H9 (cell line): ENCODE results near the gene ACBD6. TPM values are rescaled to one million over a fixed set of nuclear protein-coding genes. Genes with fewer than 3 reads are reported as not detected.

Source experiments
- DNase-seq: peaks from one replicate; pipeline ENCODE4 v3.0.0-alpha.2; 2017
- H2AFZ ChIP-seq: one replicate; pipeline ENCODE4 v1.6.1; 2013; ENCODE audit warnings: mild to moderate bottlenecking, low read length, control low read depth, moderate library complexity
- H2AK5ac ChIP-seq: 2 replicates; pipeline ENCODE4 v1.6.1; 2013; ENCODE audit warnings: low read length, control low read depth, mixed read lengths; ENCODE audit not compliant: insufficient read length
- H2BK120ac ChIP-seq: one replicate; pipeline ENCODE4 v1.6.1; 2013; ENCODE audit warnings: low read depth, mild to moderate bottlenecking, low read length, control low read depth, inconsistent platforms; ENCODE audit not compliant: poor library complexity, severe bottlenecking
- H2BK12ac ChIP-seq: 2 replicates; pipeline ENCODE4 v1.6.1; 2013; ENCODE audit warnings: low read length, control low read depth, mixed read lengths, low read depth; ENCODE audit not compliant: insufficient read length
- H2BK15ac ChIP-seq: 2 replicates; pipeline ENCODE4 v1.6.1; 2013; ENCODE audit warnings: low read depth, low read length, control low read depth
- H2BK20ac ChIP-seq: one replicate; pipeline ENCODE4 v1.6.1; 2013; ENCODE audit warnings: low read depth, mild to moderate bottlenecking, low read length, control low read depth, inconsistent platforms; ENCODE audit not compliant: poor library complexity, severe bottlenecking
- H2BK5ac ChIP-seq: 2 replicates; pipeline ENCODE4 v1.6.1; 2013; ENCODE audit warnings: low read length, control low read depth, mixed read lengths; ENCODE audit not compliant: insufficient read length
- H3K14ac ChIP-seq: 2 replicates; pipeline ENCODE4 v1.6.1; 2013; ENCODE audit warnings: low read length, control low read depth; ENCODE audit not compliant: insufficient read depth
- H3K18ac ChIP-seq: 2 replicates; pipeline ENCODE4 v1.6.1; 2013; ENCODE audit warnings: low read depth, mild to moderate bottlenecking, mixed read lengths, low read length, control low read depth; ENCODE audit not compliant: insufficient read length
- H3K23ac ChIP-seq: 2 replicates; pipeline ENCODE4 v1.6.1; 2013; ENCODE audit warnings: low read length, control low read depth, mixed read lengths, low read depth; ENCODE audit not compliant: insufficient read length
- H3K23me2 ChIP-seq: 2 replicates; pipeline ENCODE4 v1.6.1; 2013; ENCODE audit warnings: low read depth, mild to moderate bottlenecking, mixed read lengths, low read length, control low read depth; ENCODE audit not compliant: insufficient read length, poor library complexity, severe bottlenecking
- H3K27ac ChIP-seq: 2 replicates; pipeline ENCODE4 v1.5.1; 2013; ENCODE audit warnings: low read length, control low read depth, mixed read lengths, low read depth; ENCODE audit not compliant: insufficient read length
- H3K27me3 ChIP-seq: 2 replicates; pipeline ENCODE4 v1.6.1; 2013; ENCODE audit warnings: low read length, control low read depth, inconsistent platforms; ENCODE audit not compliant: insufficient read depth
- H3K4ac ChIP-seq: 2 replicates; pipeline ENCODE4 v1.6.1; 2013; ENCODE audit warnings: low read depth, mild to moderate bottlenecking, control low read depth, inconsistent platforms, low read length, moderate library complexity
- H3K4me1 ChIP-seq: 2 replicates; pipeline ENCODE4 v1.6.1; 2013; ENCODE audit warnings: low read length, control low read depth, inconsistent platforms; ENCODE audit not compliant: insufficient read depth
- H3K4me2 ChIP-seq: 2 replicates; pipeline ENCODE4 v1.6.1; 2013; ENCODE audit warnings: low read length, control low read depth, mixed read lengths; ENCODE audit not compliant: insufficient read length, insufficient read depth
- H3K56ac ChIP-seq: 2 replicates; pipeline ENCODE4 v1.6.1; 2013; ENCODE audit warnings: low read depth, mild to moderate bottlenecking, mixed read lengths, low read length, control low read depth; ENCODE audit not compliant: insufficient read length
- H3K79me1 ChIP-seq: 2 replicates; pipeline ENCODE4 v1.6.1; 2013; ENCODE audit warnings: low read depth, mild to moderate bottlenecking, moderate library complexity, low read length, control low read depth, inconsistent platforms; ENCODE audit not compliant: insufficient read depth, poor library complexity, severe bottlenecking
- H3K79me2 ChIP-seq: 2 replicates; pipeline ENCODE4 v1.6.1; 2013; ENCODE audit warnings: low read length, control low read depth, inconsistent platforms; ENCODE audit not compliant: insufficient read depth
- H3K9ac ChIP-seq: 2 replicates; pipeline ENCODE4 v1.6.1; 2013; ENCODE audit warnings: low read length, control low read depth, mixed read lengths; ENCODE audit not compliant: insufficient read length; ENCODE audit errors: extremely low read depth
- H3K9me3 ChIP-seq: one replicate; pipeline ENCODE4 v1.6.1; 2013; ENCODE audit warnings: low read depth, low read length, inconsistent platforms; ENCODE audit not compliant: control insufficient read depth
- H3T11ph ChIP-seq: one replicate; pipeline ENCODE4 v1.6.1; 2013; ENCODE audit warnings: mild to moderate bottlenecking, low read length, control low read depth, inconsistent platforms
- H4K20me1 ChIP-seq: one replicate; pipeline ENCODE4 v1.6.1; 2013; ENCODE audit not compliant: control insufficient read depth, insufficient read length, insufficient read depth
- H4K5ac ChIP-seq: 2 replicates; pipeline ENCODE4 v1.6.1; 2013; ENCODE audit warnings: low read depth, mild to moderate bottlenecking, mixed read lengths, low read length, control low read depth; ENCODE audit not compliant: insufficient read length
- H4K8ac ChIP-seq: replicated peaks from 2 replicates; pipeline ENCODE4 v1.6.1; 2013; ENCODE audit warnings: low read length, control low read depth, mixed read lengths, low read depth; ENCODE audit not compliant: insufficient read length
- H4K91ac ChIP-seq: 2 replicates; pipeline ENCODE4 v1.6.1; 2013; ENCODE audit warnings: low read depth, mild to moderate bottlenecking, moderate library complexity, mixed read lengths, low read length, control low read depth; ENCODE audit not compliant: insufficient read length
- H3K27ac Mint-ChIP-seq, 3 experiments: 2 replicates in 2 of 3; 3 replicates in 1 of 3; pipeline ENCODE4 v1.8.0; 2020 to 2021; ENCODE audit warnings: mixed read lengths in 3 of 3, mild to moderate bottlenecking in 1 of 3, moderate library complexity in 1 of 3
- H3K27me3 Mint-ChIP-seq: 2 replicates; pipeline ENCODE4 v1.8.0; 2021; ENCODE audit warnings: low read depth, mild to moderate bottlenecking, moderate library complexity, mixed read lengths
- H3K36me3 Mint-ChIP-seq, 3 experiments: 2 replicates in 2 of 3; 3 replicates in 1 of 3; pipeline ENCODE4 v1.8.0; 2020 to 2021; ENCODE audit warnings: low read depth in 3 of 3, mixed read lengths in 3 of 3; ENCODE audit not compliant: insufficient read depth in 1 of 3
- H3K4me1 Mint-ChIP-seq, 2 experiments: 2 replicates each; pipeline ENCODE4 v1.8.0; 2020; ENCODE audit warnings: mixed read lengths in 2 of 2
- H3K4me3 Mint-ChIP-seq, 2 experiments: 2 replicates in 1 of 2; 3 replicates in 1 of 2; pipeline ENCODE4 v1.8.0; 2020 to 2021; ENCODE audit warnings: mild to moderate bottlenecking in 2 of 2, mixed read lengths in 2 of 2, moderate library complexity in 1 of 2
- H3K9me3 Mint-ChIP-seq, 2 experiments: 2 replicates in 1 of 2; 3 replicates in 1 of 2; pipeline ENCODE4 v1.8.0; 2020; ENCODE audit warnings: mild to moderate bottlenecking in 2 of 2, mixed read lengths in 2 of 2, moderate library complexity in 1 of 2
- CTCF ChIP-seq: fragments of 200-600 bp; sonication (generic); conservative IDR thresholded peaks from 3 replicates; pipeline ENCODE4 v1.8.0; 2021; ENCODE audit warnings: antibody characterized with exemption, mild to moderate bottlenecking
- WGBS: extraction: QIAGEN DNeasy Blood & Tissue Kit; methylation state at CpG from one replicate; pipeline ENCODE4 v1.1.7; 2013; ENCODE audit warnings: missing lambda C conversion rate, low lambda C conversion rate, mixed read lengths; ENCODE audit not compliant: insufficient read length; ENCODE audit errors: extremely low coverage; 5-methylcytosine and 5-hydroxymethylcytosine counted together
- total RNA-seq: library from RNA; stranded (reverse); gene quantifications from 2 replicates; pipeline ENCODE4 v1.2.1, GENCODE V29; 2021

The ACBD6 gene
- total RNA-seq, 1 experiment from 2014 or later: 51.4 TPM

- H3K27me3 Mint-ChIP-seq: no peaks in the 10 kb centered on the region
Observed at GRCh38 chr1:180283098-180283497, 219.3 kb downstream of the ACBD6 start.

More at GRCh38 chr1:180283098-180283497, 219.3 kb downstream of the ACBD6 start:
- H2BK20ac ChIP-seq: no peak overlapping the region
- WGBS: no CpG with 5 or more reads among the region's 4 CpGs
- H2BK120ac ChIP-seq: no peak overlapping the region
- H4K20me1 ChIP-seq: no peaks in the 10 kb centered on the region
- 0 out of 7 replicates have a peak overlapping the region, but pooled peaks of 1 of the 3 experiments have one; percentile 35 for H3K27ac Mint-ChIP-seq
- no peak overlapping the region for H4K5ac ChIP-seq
- H3K56ac ChIP-seq: no peak overlapping the region
- H3T11ph ChIP-seq: no peak overlapping the region
- peaks cover 0 to 5% (median under 1%) of the 10 kb centered on the region in 3 experiments; a peak in 2 of 7 replicates for H3K36me3 Mint-ChIP-seq
- no peak overlapping the region for H3K4ac ChIP-seq
- H2BK15ac ChIP-seq: no peak overlapping the region
- no peaks in the 10 kb centered on the region for H3K23me2 ChIP-seq
- no peaks in the 10 kb centered on the region for H3K79me2 ChIP-seq
- H3K79me1 ChIP-seq: no peaks in the 10 kb centered on the region
- no peak overlapping the region for H3K27ac ChIP-seq
- H3K9ac ChIP-seq: no peak overlapping the region
- H2BK12ac ChIP-seq: no peak overlapping the region
- no peak overlapping the region for H3K4me2 ChIP-seq
- TF ChIP-seq CTCF: no peak
- no peak overlapping the region for H2BK5ac ChIP-seq
- H3K9me3 ChIP-seq: no peaks in the 10 kb centered on the region
- H3K4me1 Mint-ChIP-seq: peaks cover 8 to 12% of the 10 kb centered on the region in 2 experiments
- no peak overlapping the region for H4K91ac ChIP-seq
- no peak overlapping the region for H3K18ac ChIP-seq
- no peak overlapping the region for H2AFZ ChIP-seq
- no peak overlapping the region for H4K8ac ChIP-seq
- DNase-seq: no peak
- H2AK5ac ChIP-seq: no peak overlapping the region
- no peak overlapping the region for H3K14ac ChIP-seq
- no peak overlapping the region for H3K4me3 Mint-ChIP-seq
- H3K27me3 ChIP-seq: no peaks in the 10 kb centered on the region
- H3K9me3 Mint-ChIP-seq: no peaks in the 10 kb centered on the region
- H3K23ac ChIP-seq: no peak overlapping the region
- H3K4me1 ChIP-seq: peaks cover 5% of the 10 kb centered on the region; the same call in 1 of the 2 replicates
